ENCODE measurements around the gene OSBPL1A.
A peak's percentile ranks its signal among the peaks of the same experiment; 100 is the strongest.
"Not testable (repeated sequence)": the region's sequence is repeated elsewhere in the genome, so short reads cannot be mapped to it uniquely, and the experiment has no call there.

The OSBPL1A gene

GRCh38 chr18:24176727-24177416 is 220.8 kb downstream of the OSBPL1A start:
- peak; percentile 80 for DNase-seq

- no peak for DNase-seq
These were observed 223.6 kb downstream of the OSBPL1A start for GRCh38 chr18:24173997-24174396.

GRCh38 chr18:24170360-24170759 is 227.3 kb downstream of the OSBPL1A start:
- DNase-seq: no peak

- DNase-seq: no peak
These were observed 229.1 kb downstream of the OSBPL1A start for GRCh38 chr18:24168496-24168895.

GRCh38 chr18:24161304-24161703 is 236.3 kb downstream of the OSBPL1A start:
- no peak for DNase-seq

- DNase-seq: no peak
These were observed 237.5 kb downstream of the OSBPL1A start for GRCh38 chr18:24160086-24160485.

GRCh38 chr18:24157855-24158254 is 239.8 kb downstream of the OSBPL1A start:
- no peak for DNase-seq

GRCh38 chr18:24153397-24153796 is 244.2 kb downstream of the OSBPL1A start:
- no peak for DNase-seq

- not testable (repeated sequence) for DNase-seq
These were observed 248.0 kb downstream of the OSBPL1A start for GRCh38 chr18:24149591-24149990.

- no peak for DNase-seq
These were observed 255.2 kb downstream of the OSBPL1A start for GRCh38 chr18:24142376-24142775.

- DNase-seq: no peak
These were observed 256.9 kb downstream of the OSBPL1A start for GRCh38 chr18:24140697-24141096.

- DNase-seq: peak; percentile 81
These were observed 258.6 kb downstream of the OSBPL1A start, which contains the start of gene CABYR for GRCh38 chr18:24138789-24139616. Gene CABYR (plus strand): TSS chr18:24139062. CDS start chr18:24143115, 4,053 bp downstream.

- no peak for DNase-seq
These were observed 259.2 kb downstream of the OSBPL1A start for GRCh38 chr18:24138409-24138788.

GRCh38 chr18:24136967-24137373 is 260.7 kb downstream of the OSBPL1A start:
- DNase-seq: no peak

GRCh38 chr18:24130494-24130893 is 267.1 kb downstream of the OSBPL1A start:
- no peak for DNase-seq

- DNase-seq: no peak
These were observed 268.9 kb downstream of the OSBPL1A start for GRCh38 chr18:24128700-24129099.

- DNase-seq: no peak
These were observed 269.9 kb downstream of the OSBPL1A start for GRCh38 chr18:24127735-24128134.

- DNase-seq: no peak
These were observed 271.3 kb downstream of the OSBPL1A start for GRCh38 chr18:24126155-24126961.

GRCh38 chr18:24121625-24122024 is 276.0 kb downstream of the OSBPL1A start:
- DNase-seq: no peak

GRCh38 chr18:24120676-24121075 is 276.9 kb downstream of the OSBPL1A start:
- no peak for DNase-seq

GRCh38 chr18:24118750-24119577 is 278.7 kb downstream of the OSBPL1A start:
- peak; percentile 84 for DNase-seq

GRCh38 chr18:24115628-24116027 is 282.0 kb downstream of the OSBPL1A start:
- DNase-seq: no peak

All from stimulated activated CD8-positive, alpha-beta memory T cell treated with anti-CD3 and anti-CD28 coated beads, Interleukin-4, amount 100 ng/mL, for 48 hours (primary cell).